NCI-H187 treated with DMSO at 0.1 percent for 48 hours (cell line): ENCODE results near the gene TAGLN.

Experiments
- DNase-seq: peaks from one replicate; lab custom pipeline; 2025; lab: John Stamatoyannopoulos, UW

Gene TAGLN

GRCh38 chr11:117214404-117215110 lies 15.4 kb downstream of the TAGLN start:
- no peak for DNase-seq

DNA sequence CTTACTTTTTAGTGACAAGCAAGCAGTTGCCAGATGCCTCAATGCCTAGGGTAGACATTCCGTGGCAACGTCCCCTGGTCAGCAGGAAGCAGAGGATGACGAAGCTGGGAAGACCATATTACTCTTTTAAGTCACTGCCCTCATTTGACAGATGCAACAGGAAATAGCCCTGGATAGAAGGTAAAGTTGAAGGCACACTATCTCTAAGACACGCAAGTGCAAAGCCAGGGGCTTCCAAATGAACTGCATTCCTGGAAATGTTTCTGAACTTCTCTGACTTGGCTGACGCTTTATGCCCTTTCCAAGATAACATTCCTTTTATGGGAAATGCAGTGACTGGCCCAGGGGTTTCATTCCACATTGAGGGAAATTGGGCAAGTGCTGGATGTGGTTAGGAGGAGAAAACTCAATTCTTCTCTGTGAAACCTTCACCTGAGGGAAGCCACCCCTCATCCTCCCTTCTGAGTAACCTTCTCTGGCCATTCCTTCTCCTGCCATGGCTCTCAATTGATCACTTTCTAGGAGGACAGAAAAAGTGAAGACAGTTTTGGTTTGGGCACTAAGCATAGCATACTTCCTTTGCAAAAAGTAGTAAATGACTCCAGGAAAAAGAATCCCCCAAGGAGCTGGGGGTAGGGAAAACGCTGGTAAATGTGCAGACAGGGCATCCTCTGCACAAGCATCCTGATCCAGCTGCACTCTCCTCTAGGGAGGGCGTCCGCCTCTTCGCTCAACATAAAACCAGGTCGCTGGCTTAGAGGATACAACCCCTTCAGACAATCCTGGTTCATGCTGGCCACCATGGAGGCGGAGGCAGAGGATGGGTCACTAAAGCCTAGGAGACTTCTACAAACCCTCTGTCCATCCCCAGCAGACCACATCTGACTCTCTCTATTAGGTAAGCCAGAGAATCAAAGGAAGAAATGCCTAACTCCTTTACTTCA lies 18.2 kb downstream of the TAGLN start:
- no peak for DNase-seq

- DNase-seq: no peak
Observed at GRCh38 chr11:117218133-117218915, 19.2 kb downstream of the TAGLN start.

- no peak for DNase-seq
Observed at GRCh38 chr11:117219001-117219400, 19.8 kb downstream of the TAGLN start.

- DNase-seq: no peak
Observed at GRCh38 chr11:117219455-117219854, 20.3 kb downstream of the TAGLN start.

- no peak for DNase-seq
Observed at GRCh38 chr11:117219995-117220394, 20.8 kb downstream of the TAGLN start.

GRCh38 chr11:117220568-117220967 lies 21.4 kb downstream of the TAGLN start:
- DNase-seq: no peak

DNA sequence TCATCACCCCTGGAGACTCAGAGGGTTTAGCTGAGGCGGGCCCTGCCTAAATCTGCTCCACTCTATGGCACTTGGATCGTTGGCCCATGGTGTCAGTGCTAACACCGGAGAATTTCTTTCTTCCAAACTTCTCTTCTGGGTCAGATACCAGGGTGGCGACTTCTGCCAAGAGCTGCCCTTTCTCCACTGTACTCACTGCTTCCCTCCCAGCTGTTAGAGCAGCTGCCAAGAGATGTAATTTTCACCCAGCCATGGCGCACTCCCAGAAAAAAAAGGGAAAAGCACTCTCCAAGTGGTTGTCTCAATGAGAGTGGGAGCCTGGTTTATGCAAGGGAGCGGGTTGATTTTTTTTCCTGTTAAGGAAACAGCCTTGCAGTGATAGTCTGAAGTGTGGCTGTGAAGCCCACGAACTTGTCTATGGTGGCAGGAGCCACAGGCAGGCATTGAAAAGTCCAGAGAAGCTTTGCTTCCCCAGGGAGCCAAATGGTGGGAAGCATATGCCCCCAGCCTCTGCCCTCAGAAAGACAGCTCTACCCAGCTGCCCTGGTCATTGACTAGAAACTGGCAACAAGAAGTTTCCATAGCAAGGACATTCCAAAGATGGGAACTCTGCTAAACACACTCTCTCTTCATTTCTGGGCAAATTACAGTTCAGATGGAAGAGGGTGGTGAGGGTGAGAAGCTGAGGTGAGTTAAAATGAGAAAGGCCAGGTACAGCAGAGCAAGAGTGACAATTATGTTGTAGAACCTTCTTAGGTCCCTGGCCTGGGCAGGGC lies 22.0 kb downstream of the TAGLN start:
- DNase-seq: no peak

DNA sequence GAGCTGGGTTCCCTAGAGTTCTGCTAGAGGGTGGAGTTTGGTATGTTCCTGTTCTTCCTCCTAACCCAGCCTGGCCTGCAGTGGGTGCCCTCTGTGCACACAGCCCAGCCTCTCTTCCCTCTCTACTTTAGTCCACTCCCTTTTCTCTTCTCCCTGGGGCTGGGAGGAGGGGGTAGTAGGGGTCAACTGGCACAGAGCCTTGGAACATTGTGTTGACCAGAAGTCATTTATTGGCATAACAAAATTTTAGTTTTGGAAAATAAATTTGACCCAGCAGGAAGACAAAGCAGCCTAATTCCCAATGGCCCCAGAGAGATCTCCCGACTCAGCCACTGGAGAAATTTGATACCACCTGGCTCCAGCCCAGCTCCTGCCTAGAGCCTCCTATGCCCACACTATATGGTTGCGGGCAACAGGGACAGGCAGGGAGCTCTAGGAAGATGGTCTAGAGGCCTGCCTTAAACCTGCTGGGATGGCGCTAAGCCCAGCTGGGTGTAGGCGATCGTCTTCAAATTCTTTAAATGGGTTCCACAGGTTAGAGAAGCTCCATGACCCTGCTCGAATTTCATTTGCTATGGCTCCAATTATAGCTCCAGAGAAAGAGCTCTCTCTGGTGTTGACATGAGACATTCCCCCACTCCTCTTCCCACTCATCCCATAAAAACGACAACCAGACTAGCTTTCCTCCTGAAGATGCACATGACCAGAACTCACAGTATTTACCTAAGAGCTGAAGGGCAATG lies 22.8 kb downstream of the TAGLN start:
- DNase-seq: peak; percentile 44

GRCh38 chr11:117222991-117223740 lies 24.0 kb downstream of the TAGLN start:
- no peak for DNase-seq

GRCh38 chr11:117223741-117224689 lies 24.8 kb downstream of the TAGLN start:
- no peak for DNase-seq

- DNase-seq: no peak
Observed at GRCh38 chr11:117225553-117226170, 26.5 kb downstream of the TAGLN start.

DNA sequence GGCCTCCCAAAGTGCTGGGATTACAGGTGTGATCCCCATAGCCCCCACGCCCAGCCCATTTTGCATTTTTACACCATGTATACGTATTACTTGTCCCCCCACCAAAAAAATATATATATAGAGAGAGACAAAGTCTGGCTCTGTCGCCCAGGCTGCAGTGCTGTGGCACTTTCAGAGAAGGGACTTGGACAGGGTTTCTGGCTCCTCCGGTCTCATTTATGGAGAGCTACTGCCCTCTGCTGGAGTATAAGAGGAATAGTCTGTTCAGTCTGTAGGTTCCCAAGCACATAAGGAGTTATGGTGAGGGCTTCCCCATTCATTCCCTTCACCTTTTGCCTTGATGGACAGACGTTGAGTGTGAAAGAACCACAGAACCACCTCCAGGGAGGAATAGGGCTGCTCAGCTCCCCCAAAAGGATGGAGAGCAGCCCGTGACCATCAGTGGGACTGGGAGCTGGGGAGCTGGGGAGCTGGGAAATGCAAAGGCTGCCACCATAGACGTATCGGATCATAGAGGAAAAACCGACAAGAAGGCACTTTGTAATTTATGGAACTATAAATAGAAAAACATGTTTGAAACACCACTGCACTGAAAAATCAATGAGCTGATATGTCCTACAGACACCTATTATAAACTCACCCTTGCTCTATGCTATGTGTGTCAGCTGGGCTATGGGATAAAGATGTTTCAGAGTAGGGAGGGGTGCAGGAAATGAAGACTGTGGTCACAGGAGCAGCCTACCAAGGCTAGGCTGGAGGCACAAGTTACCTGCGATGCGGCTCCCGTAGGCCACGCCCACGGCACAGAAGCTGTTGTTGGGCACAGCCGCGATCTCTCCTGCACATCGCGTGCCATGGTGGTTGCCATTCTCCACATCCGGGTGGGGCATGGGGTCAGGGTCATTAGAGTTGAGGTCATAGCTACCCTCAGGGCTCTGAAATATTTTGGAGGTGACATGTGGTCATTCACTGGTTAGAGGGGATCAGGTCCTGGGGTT lies 27.5 kb downstream of the TAGLN start:
- peak; percentile 76 for DNase-seq

DNA sequence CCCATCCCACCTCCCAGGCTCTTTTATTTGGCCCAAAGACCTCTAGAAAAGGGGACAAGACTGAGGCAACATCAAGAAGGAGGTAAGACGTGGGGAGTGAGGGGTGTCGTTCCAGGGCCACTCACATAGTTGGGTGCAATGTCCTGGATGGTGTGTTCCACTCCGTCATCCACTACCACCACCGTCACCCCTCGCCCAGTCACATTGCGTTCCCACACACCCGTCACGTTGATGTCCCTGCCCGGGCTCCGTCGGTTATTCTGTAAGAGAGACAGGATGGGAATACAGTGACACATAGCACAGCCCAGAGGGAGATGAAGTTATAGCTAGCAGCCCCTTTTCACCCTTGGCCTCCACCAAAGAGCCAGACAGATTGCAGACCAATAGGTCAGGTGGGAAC lies 28.9 kb downstream of the TAGLN start:
- DNase-seq: no peak

- no peak for DNase-seq
Observed at GRCh38 chr11:117229411-117229810, 30.2 kb downstream of the TAGLN start.

DNA sequence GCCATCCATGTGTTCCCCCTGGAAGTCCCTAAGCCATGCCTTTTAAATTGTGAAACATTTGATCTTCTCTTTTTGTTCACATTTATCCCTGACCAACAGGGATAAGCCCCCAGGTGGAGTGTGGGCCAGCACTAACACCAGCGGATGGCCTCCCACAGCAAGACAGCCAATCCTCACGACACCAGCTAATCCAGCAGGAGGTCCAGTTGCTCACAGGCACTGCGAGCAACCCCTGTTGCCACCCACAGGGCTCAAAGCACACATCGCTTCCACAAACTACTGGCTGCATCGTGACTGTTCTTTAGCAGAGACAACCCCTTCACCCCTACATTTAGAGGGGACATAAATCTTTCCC lies 30.7 kb downstream of the TAGLN start:
- no peak for DNase-seq

GRCh38 chr11:117230286-117230961 lies 31.3 kb downstream of the TAGLN start:
- no peak for DNase-seq
